HG03045 (cell line): ENCODE data around the gene TK1.
"Not testable (repeated sequence)": the region's sequence is repeated elsewhere in the genome, so short reads cannot be mapped to it uniquely, and the experiment has no call there.

ENCODE experiments used
- ATAC-seq: cut with Tn5 transposase; IDR thresholded peaks from one replicate; pipeline ENCODE4 v1.9.1; 2021; ENCODE audit warnings: mild to moderate bottlenecking, moderate library complexity; ENCODE audit not compliant: unreplicated experiment

TK1 gene, protein sequence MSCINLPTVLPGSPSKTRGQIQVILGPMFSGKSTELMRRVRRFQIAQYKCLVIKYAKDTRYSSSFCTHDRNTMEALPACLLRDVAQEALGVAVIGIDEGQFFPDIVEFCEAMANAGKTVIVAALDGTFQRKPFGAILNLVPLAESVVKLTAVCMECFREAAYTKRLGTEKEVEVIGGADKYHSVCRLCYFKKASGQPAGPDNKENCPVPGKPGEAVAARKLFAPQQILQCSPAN

GRCh38 chr17:78186692-78187595, at the start of gene TK1, which contains the start of gene AFMID:
Gene TK1, minus strand, starts transcription at chr17:78187052. Its CDS starts 58 bp downstream, at chr17:78186994.
Gene AFMID, plus strand, starts transcription at chr17:78187362. Its CDS starts 9 bp downstream, at chr17:78187371.
- ATAC-seq, result peak; percentile 87

DNA sequence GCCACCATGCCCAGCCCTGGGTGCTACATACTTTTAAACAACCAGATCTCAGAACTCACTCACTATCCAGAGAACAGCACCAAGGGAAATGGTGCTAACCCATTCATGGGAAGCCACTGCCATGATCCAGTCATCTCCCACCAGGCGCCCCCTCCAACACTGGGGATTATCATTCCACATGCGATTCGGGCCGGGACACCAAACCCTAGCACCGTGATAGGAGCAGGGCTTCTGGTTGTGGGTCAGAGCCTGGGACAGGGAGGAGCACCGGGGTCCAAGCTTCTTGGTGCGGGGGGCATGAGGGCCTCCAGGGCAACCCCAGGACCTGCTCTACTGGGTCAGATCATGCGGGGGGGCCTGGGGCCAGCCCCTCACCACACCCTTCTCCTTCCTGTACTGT, 49.0 kb upstream of the TK1 start:
- no peak for ATAC-seq

DNA sequence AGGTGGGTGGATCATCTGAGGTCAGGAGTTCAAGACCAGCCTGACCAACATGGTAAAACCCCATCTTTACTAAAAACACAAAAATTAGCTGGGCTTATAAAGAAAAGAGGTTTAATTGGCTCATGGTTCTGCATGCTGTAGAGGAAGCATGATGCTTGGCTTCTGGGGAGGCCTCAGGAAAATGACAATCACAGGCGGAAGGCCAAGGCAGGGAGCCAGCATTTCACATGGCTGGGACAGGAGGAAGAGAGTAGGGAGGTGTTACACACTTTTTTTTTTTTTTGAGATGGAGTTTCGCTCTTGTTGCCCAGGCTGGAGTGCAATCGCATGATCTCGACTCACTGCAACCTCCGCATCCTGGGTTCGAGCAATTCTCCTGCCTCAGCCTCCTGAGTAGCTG, 48.2 kb upstream of the TK1 start:
- not testable (repeated sequence) for ATAC-seq

- ATAC-seq, result no peak
Measured at GRCh38 chr17:78234261-78234865, 47.5 kb upstream of the TK1 start.

DNA sequence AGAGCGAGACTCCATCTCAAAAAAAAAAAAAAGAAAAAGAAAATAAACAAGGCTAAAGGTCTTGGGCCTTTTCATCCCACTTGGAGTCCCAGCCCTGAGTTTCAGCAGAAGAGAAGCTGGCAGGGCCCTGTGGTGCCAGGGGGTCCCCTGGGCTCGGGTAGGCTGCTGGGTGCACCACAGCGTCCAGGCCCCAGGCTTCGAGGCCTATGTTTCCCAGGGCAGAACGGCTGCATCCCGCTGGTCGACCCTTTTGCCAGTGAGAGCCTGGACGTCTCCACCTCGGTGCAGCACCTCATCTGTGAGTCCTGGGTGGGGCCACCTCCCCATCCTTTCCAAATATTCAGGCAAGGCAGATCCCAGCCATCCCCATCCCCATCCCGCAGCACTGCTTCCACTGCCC, 46.8 kb upstream of the TK1 start:
- ATAC-seq, result no peak

GRCh38 chr17:78232859-78233173, 46.0 kb upstream of the TK1 start:
- ATAC-seq, result no peak

GRCh38 chr17:78231991-78232858, 45.4 kb upstream of the TK1 start:
- no peak for ATAC-seq

GRCh38 chr17:78230996-78231935, 44.4 kb upstream of the TK1 start, which contains the start of gene TMEM235:
Gene TMEM235, plus strand, starts transcription at chr17:78231631. Its CDS starts 393 bp downstream, at chr17:78232024.
- no peak for ATAC-seq

- ATAC-seq, result no peak
Measured at GRCh38 chr17:78230252-78230962, 43.6 kb upstream of the TK1 start.

DNA sequence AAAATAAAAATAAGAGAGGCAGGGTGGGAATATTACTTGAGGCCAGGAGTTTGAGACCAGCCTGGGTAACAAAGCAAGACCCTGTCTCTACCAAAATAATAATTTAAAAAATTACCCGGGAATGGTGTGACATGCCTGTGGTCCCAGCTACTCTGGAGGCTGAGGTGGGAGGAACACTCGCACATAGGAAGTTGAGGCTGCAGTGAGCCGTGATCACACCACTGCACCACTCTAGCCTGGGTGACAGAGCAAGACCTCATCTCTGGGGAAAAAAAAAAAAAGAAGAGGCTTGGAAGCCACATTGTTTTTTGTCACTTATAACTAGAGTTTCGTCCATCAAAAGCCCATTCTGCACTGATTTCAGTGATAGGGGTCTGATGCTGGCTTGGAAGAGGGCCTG, 41.3 kb upstream of the TK1 start:
- no peak for ATAC-seq

DNA sequence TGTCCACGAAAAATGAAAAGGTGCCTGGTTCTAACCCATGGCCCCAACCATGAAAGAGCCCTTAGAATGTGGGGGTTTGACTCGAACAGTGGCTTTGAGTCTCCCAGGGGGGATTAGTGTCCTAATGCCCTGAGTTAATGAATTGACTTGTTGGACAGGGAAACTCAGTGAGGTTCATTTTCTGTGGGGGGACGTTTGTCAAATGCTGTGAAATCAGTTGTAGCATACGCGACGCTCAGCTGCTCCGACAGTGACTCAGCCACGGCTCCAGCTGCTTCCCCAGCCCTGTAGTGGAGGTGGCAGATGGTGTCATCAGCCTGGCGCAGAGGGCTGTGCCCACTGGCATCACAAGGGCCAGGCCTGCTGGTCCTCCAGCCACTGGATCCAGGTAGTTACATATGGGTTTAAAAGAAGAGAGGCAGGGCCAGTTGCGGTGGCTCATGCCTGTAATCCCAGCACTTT, 40.6 kb upstream of the TK1 start:
- no peak for ATAC-seq

- no peak for ATAC-seq
Measured at GRCh38 chr17:78226759-78227454, 40.1 kb upstream of the TK1 start.

- no peak for ATAC-seq
Measured at GRCh38 chr17:78226055-78226758, 39.4 kb upstream of the TK1 start.

DNA sequence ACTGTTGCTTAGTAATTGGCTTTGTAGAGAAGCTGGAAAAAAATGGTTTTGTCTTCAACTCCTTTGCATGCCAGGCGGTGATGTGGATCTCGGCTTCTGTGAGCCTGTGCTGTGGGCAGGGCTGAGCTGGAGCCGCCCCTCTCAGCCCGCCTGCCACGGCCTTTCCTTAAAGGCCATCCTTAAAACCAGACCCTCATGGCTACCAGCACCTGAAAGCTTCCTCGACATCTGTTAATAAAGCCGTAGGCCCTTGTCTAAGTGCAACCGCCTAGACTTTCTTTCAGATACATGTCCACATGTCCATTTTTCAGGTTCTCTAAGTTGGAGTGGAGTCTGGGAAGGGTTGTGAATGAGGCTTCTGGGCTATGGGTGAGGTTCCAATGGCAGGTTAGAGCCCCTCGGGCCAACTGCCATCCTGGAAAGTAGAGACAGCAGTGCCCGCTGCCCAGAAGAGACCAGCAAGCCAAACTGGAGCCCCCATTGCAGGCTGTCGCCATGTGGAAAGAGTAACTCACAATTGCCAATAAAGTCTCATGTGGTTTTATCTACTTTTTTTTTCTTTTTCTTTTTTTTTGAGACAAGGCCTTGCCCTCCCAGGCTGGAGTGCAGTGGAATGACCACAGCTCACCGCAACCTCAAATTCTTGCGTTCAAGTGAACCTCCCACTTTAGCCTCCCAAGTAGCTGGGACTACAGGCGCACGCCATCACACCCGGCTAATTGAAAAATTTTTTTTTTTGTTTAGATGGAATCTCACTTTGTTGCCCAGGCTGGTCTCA, 38.4 kb upstream of the TK1 start:
- ATAC-seq, result no peak

- no peak for ATAC-seq
Measured at GRCh38 chr17:78224231-78225087, 37.6 kb upstream of the TK1 start.

- no peak for ATAC-seq
Measured at GRCh38 chr17:78223765-78224164, 36.9 kb upstream of the TK1 start.
